ENCODE results near the gene LENEP. TPM values are rescaled to one million over a fixed set of nuclear protein-coding genes. Genes with fewer than 3 reads are reported as not detected.

LENEP gene
- total RNA-seq, 1 experiment from 2014 or later = 0.50 TPM

GRCh38 chr1:155037851-155038441 is 44.6 kb downstream of the LENEP start:
- no peaks in the 10 kb centered on the region for H3K36me3 Mint-ChIP-seq (ENCODE audit: insufficient read depth, unreplicated experiment)
- Histone ChIP-seq H3K9me3 (no peaks in the 10 kb centered on the region), H3K36me3 (ENCODE audit: control insufficient read depth, insufficient read depth, low read length) (no peaks in the 10 kb centered on the region), H3K4me1 (no peaks in the 10 kb centered on the region), H3K27me3 (replicated peaks; ENCODE audit: control insufficient read depth, insufficient read depth, low read length) (no peaks in the 10 kb centered on the region), H3K4me3 (ENCODE audit: low read depth, low read length) (no peak overlapping the region)
- intact Hi-C loops (cut with micrococcal nuclease; ENCODE audit: unreplicated experiment) = no loop called here
- DNase-seq = no peak
- no peak overlapping the region for H3K4me3 Mint-ChIP-seq (ENCODE audit: unreplicated experiment)
- BruUV-seq (replicated peaks) = no TSS peak
- H3K4me1 Mint-ChIP-seq (ENCODE audit: low read depth, unreplicated experiment) = peaks cover 10% of the 10 kb centered on the region
- TF ChIP-seq CTCF (IDR thresholded peaks at IDR 0.05; ENCODE audit: insufficient read depth in 1 of 2, low read depth in 1 of 2, low read length in 1 of 2, severe bottlenecking in 1 of 2, unreplicated experiment in 1 of 2) = no peak
- H3K9me3 Mint-ChIP-seq (ENCODE audit: unreplicated experiment) = no peaks in the 10 kb centered on the region
- no peak overlapping the region for H3K27ac Mint-ChIP-seq (ENCODE audit: unreplicated experiment)
- peaks cover 4% of the 10 kb centered on the region for H3K27me3 Mint-ChIP-seq (ENCODE audit: insufficient read depth, unreplicated experiment)
- POLR2A ChIA-PET = no interaction called here
- CTCF ChIA-PET = interaction anchor here (0.7 to 2.4 kb wide), 5 partner anchors 13 to 66 kb away, joined by 3 to 10 read pairs (median 5); partner anchors contain the start of gene ADAM15

DNA sequence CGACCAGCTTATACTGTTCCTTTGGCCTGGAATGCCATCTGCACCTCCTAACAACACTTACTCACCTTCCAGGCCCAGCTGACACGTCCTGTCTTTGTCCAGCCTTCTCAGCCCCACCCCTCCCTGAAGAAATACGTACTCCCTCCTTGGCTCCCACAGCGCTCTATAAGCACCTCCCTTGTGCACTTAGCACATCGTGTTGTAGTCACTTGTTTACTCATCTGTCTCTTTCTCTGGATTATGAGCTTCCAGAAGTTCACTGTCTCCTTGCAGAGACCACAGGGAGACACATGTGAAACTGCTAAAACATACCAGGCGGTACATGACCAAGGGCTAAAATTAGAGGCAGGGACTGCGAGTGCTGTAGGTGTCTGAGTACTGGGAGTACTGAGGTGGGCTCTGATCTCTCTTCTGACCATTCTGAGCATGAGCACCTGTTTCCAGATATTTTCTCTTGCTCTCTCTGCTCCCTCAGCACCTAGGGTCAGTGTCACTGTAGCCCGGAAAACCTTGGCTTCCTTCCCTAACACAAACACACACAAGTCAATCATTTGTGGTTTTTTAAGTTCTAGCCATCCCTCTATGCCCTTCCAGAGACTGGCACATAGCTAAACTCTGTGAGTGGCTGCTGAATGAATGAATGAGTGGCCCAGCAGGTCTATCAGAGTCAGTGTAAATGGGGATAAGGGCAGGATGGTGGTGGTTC is 45.4 kb downstream of the LENEP start:
- H3K27me3 ChIP-seq (replicated peaks; ENCODE audit: control insufficient read depth, insufficient read depth, low read length) = no peaks in the 10 kb centered on the region
- TF ChIP-seq CTCF (IDR thresholded peaks at IDR 0.05; ENCODE audit: insufficient read depth in 1 of 2, low read depth in 1 of 2, low read length in 1 of 2, severe bottlenecking in 1 of 2, unreplicated experiment in 1 of 2) = no peak
- H3K27me3 Mint-ChIP-seq (ENCODE audit: insufficient read depth, unreplicated experiment) = peaks cover 4% of the 10 kb centered on the region
- H3K36me3 Mint-ChIP-seq (ENCODE audit: insufficient read depth, unreplicated experiment) = no peaks in the 10 kb centered on the region
- ChIA-PET CTCF (interaction anchor here (0.6 to 2.4 kb wide), 5 partner anchors 12 to 105 kb away, joined by 3 to 6 read pairs (median 4); partner anchors contain the start of gene ADAM15), POLR2A (no interaction called here)
- H3K9me3 Mint-ChIP-seq (ENCODE audit: unreplicated experiment) = no peaks in the 10 kb centered on the region
- H3K4me3 ChIP-seq (ENCODE audit: low read depth, low read length) = no peak overlapping the region
- H3K4me1 Mint-ChIP-seq (ENCODE audit: low read depth, unreplicated experiment) = peaks cover 14% of the 10 kb centered on the region
- BruUV-seq (replicated peaks) = no TSS peak
- H3K9me3 ChIP-seq = no peaks in the 10 kb centered on the region
- intact Hi-C loops (cut with micrococcal nuclease; ENCODE audit: unreplicated experiment) = no loop called here
- no peak for DNase-seq
- H3K4me3 Mint-ChIP-seq (ENCODE audit: unreplicated experiment) = no peak overlapping the region
- no peaks in the 10 kb centered on the region for H3K36me3 ChIP-seq (ENCODE audit: control insufficient read depth, insufficient read depth, low read length)
- H3K27ac Mint-ChIP-seq (ENCODE audit: unreplicated experiment) = no peak overlapping the region
- H3K4me1 ChIP-seq = peaks cover 8% of the 10 kb centered on the region; the same call in 1 of the 2 replicates

GRCh38 chr1:155039308-155039669 is 45.9 kb downstream of the LENEP start:
- Histone ChIP-seq H3K4me1 (peaks cover 10% of the 10 kb centered on the region; the same call in 1 of the 2 replicates), H3K4me3 (ENCODE audit: low read depth, low read length) (no peak overlapping the region), H3K27me3 (replicated peaks; ENCODE audit: control insufficient read depth, insufficient read depth, low read length) (no peaks in the 10 kb centered on the region), H3K36me3 (ENCODE audit: control insufficient read depth, insufficient read depth, low read length) (no peaks in the 10 kb centered on the region), H3K9me3 (no peaks in the 10 kb centered on the region)
- Mint-ChIP-seq H3K4me3 (ENCODE audit: unreplicated experiment) (no peak overlapping the region), H3K4me1 (ENCODE audit: low read depth, unreplicated experiment) (peaks cover 17% of the 10 kb centered on the region), H3K27ac (ENCODE audit: unreplicated experiment) (no peak overlapping the region), H3K27me3 (ENCODE audit: insufficient read depth, unreplicated experiment) (peaks cover 4% of the 10 kb centered on the region), H3K9me3 (ENCODE audit: unreplicated experiment) (no peaks in the 10 kb centered on the region), H3K36me3 (ENCODE audit: insufficient read depth, unreplicated experiment) (no peaks in the 10 kb centered on the region)
- intact Hi-C loops (cut with micrococcal nuclease; ENCODE audit: unreplicated experiment) = no loop called here
- no peak for TF ChIP-seq CTCF (IDR thresholded peaks at IDR 0.05; ENCODE audit: insufficient read depth in 1 of 2, low read depth in 1 of 2, low read length in 1 of 2, severe bottlenecking in 1 of 2, unreplicated experiment in 1 of 2)
- ChIA-PET CTCF (interaction anchor here (0.6 to 2.4 kb wide), 6 partner anchors 9 to 155 kb away, joined by 3 to 6 read pairs (median 5); partner anchors contain the start of gene ADAM15), POLR2A (no interaction called here)
- no peak for DNase-seq
- BruUV-seq (replicated peaks) = no TSS peak

Data from Caco-2 (cell line).